ENCODE measurements around the gene LCNL1.

LCNL1 gene

DNA sequence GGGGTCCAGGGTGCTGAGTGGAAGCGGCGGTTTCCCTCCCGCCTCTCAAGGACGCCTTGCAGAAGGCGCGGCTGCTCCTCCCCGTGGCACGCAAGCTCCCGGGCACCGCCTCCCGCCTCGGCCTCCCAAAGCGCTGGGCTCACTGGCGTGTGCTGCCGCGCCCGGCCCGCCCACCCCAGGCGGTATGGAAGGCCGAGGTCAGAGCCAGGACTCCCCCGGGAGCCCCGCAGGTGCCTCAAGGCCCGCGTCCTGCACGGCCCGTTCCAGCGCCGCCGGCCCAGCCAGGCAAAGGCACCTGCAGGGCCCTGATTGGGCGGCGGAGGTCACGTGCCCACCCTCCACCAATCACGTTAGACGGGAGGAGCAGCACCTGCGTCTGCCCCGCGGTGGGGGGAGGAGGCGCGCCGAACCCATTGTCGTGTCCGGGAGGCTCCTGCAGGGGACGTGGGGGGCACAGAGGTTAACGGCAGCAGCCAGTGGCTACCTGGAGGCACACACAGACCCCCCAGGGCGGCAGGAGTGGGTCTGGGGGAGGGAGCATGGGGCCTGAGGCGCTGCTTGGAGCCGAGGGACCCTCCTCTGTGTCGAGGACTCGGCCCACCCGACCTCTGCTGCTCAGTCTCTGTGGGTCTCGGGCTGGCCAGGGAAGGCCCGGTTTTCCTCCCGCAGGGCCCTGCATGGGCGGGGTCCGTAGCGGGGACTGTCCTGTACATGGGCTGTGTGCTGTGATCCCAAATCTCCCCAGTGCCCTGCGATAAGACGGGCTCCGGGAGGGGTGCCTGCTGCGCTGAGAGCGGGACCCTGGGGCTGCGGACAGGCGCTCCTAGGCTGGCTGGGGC is 32.8 kb upstream of the LCNL1 start:
- Histone ChIP-seq H3K4me2 (peak overlapping the region; percentile 82 to 99 (median 94)), H3K4me3 (peak overlapping the region; percentile 59 to 76 (median 66)), H3K36me3 (no peaks in the 10 kb centered on the region), H3K4me1 (peaks cover 21 to 48% (median 39%) of the 10 kb centered on the region in 10 experiments), H3K27me3 (no peaks in the 10 kb centered on the region), H3K9ac (peak overlapping the region; percentile 64 to 81 (median 76)), H3K9me3 (replicated peaks in 1 of 11) (no peaks in the 10 kb centered on the region), H3K27ac (peak overlapping the region; percentile 63 to 76 (median 70)), H4K20me1 (no peaks in the 10 kb centered on the region; a peak in 1 of 22 replicates)
- no peak for TF ChIP-seq Cebpa-rat (IDR thresholded peaks at IDR 0.05)

DNA sequence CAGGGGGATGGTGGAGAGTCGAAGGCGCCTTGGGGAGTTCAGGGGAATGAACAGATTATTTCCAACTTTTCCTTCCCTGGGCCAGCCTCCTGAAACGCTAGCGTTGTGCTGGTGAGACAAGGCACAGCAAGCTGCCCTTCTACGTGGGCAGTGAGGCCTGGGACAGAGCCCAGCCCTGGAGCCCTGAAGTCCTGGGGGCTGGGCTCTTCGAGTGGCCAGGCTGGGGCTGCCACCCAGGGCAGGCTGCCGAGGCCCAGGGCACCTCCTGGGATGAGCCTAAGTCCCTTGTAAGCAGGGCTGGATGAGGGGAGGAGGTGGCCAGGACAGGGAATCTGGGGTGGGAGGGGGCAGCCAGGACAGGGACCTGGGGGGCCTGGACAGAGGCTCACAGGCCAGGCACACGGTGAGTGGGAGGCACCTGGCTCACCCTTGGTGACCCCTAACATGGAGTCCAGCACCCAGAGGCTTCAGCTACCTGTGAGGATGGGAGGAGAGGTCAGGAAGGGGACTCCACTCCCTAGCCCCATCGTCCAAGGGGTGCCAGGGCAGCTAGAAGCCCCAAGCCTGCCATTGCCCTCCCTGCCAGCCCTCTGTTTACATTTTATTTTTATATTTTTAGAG is 32.0 kb upstream of the LCNL1 start:
- no peaks in the 10 kb centered on the region for H3K9me3 ChIP-seq (replicated peaks in 1 of 11)
- peak overlapping the region; percentile 59 to 76 (median 66) for H3K4me3 ChIP-seq
- H3K4me2 ChIP-seq = peak overlapping the region; percentile 82 to 99 (median 94)
- H3K27ac ChIP-seq = peak overlapping the region; percentile 63 to 76 (median 70)
- H3K36me3 ChIP-seq = no peaks in the 10 kb centered on the region
- H4K20me1 ChIP-seq = no peaks in the 10 kb centered on the region; a peak in 1 of 22 replicates
- no peak for TF ChIP-seq Cebpa-rat (IDR thresholded peaks at IDR 0.05)
- peak overlapping the region; percentile 64 to 81 (median 76) for H3K9ac ChIP-seq
- peaks cover 14 to 40% (median 31%) of the 10 kb centered on the region in 10 experiments for H3K4me1 ChIP-seq
- H3K27me3 ChIP-seq = no peaks in the 10 kb centered on the region

DNA sequence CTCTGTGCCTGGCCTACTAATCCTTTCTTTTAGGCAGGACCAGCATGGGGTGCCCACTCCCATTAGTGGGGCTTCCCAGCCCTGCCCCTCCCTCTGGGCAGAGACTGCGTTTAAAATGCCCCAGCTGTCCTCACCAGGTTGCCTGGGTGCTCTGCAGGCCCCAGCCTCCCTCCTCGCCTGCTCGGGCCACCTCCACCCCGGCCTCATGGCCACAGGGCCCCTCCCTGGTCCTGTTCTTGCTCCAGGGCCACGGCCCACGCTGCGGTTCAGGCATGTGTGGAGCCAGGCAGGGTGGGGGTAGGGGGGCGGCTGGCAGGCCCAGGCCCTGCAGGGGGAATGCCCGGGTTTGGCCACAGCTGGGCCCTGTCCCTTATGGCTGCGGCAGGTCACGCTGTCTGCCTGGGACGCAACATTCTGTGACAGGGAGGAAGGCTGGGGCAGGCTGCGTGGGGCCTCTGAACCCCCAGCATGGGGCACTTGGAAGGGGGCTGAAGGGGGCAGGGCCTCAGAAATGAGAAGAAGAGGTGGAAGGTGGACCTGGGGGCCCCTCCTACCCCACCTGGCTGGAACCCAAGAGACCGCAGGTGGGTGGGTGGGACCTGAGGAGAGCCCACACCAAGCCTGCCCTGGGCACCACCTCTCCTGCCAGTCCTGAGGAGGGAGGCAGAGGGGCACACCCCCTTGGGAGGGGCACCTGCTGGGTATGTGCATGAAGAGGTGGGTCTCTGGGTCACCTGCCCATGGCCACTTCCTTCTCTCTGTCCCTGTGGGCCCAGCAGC is 31.1 kb upstream of the LCNL1 start, which contains the start of gene LCN12:
Gene LCN12, plus strand, starts transcription at position 733 of the 780 bp plus-strand sequence. CDS start 55 bp downstream, outside the sequence.
- Histone ChIP-seq H3K27me3 (no peaks in the 10 kb centered on the region), H3K36me3 (no peaks in the 10 kb centered on the region), H3K4me1 (peaks cover 14 to 31% (median 28%) of the 10 kb centered on the region in 10 experiments), H3K4me2 (no peak within 1 kb of the TSS), H3K27ac (no peak within 1 kb of the TSS), H4K20me1 (no peaks in the 10 kb centered on the region; a peak in 1 of 22 replicates), H3K9ac (no peak within 1 kb of the TSS), H3K4me3 (no peak within 1 kb of the TSS), H3K9me3 (replicated peaks in 1 of 11) (peaks cover 0 to 4% (median 0%) of the 10 kb centered on the region in 11 experiments; a peak in 1 of 22 replicates)
- no peak for TF ChIP-seq Cebpa-rat (IDR thresholded peaks at IDR 0.05)

DNA sequence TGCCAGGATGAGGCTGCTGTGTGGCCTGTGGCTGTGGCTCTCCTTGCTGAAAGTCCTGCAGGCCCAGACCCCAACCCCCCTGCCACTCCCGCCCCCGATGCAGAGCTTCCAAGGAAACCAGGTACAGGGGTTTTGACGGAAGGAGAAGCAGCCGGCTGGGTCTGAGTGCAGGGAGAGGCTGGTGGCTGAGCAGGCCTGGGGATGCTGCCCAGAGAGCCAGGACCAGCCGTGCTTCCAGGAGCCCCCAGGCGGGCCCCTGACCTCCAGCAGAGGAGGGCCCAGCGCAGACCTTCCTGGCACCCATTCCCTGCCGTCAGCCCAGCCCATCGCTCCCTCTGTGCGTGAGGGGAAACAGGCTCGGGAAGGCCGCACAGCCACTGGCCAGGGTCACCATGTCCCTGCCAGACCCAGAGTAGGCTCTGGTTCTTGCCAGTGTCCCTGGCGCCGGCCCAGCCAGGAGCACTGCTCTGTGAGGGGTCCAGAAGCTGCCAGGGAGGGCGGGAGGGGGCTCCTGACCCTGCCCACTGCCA is 30.4 kb upstream of the LCNL1 start:
- Histone ChIP-seq H3K4me1 (peaks cover 14 to 27% (median 24%) of the 10 kb centered on the region in 10 experiments), H3K36me3 (no peaks in the 10 kb centered on the region), H3K27ac (no peak overlapping the region), H3K4me2 (no peak overlapping the region), H3K27me3 (no peaks in the 10 kb centered on the region), H3K9me3 (replicated peaks in 1 of 11) (peaks cover 0 to 4% (median 0%) of the 10 kb centered on the region in 11 experiments; a peak in 1 of 22 replicates), H4K20me1 (no peaks in the 10 kb centered on the region; a peak in 1 of 22 replicates), H3K4me3 (no peak overlapping the region), H3K9ac (no peak overlapping the region)
- TF ChIP-seq Cebpa-rat (IDR thresholded peaks at IDR 0.05) = no peak

DNA sequence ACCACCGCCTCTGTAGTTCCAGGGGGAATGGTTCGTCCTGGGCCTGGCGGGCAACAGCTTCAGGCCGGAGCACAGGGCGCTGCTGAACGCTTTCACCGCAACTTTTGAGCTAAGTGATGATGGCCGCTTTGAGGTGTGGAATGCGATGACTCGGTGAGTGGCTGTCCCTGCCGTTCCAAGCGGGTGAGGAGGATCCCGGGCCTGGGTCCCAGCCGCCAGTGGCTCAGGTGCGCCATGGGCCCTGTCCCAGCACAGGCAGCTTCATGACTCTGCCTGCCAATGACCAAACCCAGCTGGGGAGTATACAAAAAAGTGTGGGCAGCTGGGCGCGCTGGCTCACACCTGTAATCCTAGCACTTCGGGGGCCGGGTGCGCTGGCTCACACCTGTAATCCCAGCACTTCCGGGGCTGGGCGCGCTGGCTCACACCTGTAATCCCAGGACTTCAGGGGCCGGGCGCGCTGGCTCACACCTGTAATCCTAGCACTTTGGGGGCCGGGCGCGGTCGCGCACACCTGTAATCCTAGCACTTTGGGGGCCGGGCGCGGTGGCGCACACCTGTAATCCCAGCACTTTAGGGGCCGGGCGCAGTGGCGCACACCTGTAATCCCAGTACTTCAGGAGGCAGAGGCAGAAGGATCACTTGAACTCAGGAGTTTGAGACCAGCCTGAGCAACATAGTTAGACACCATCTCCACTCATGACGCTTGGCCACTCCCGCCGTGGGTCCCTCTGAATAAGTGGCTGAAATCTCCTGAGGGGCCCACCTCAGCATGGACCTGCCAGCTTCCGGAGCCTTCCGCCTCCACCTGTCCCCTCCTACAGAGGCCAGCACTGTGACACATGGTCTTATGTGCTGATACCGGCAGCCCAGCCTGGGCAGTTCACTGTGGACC is 29.7 kb upstream of the LCNL1 start:
- no peaks in the 10 kb centered on the region for H3K36me3 ChIP-seq
- peaks cover 0 to 4% (median 0%) of the 10 kb centered on the region in 11 experiments; a peak in 1 of 22 replicates for H3K9me3 ChIP-seq (replicated peaks in 1 of 11)
- no peaks in the 10 kb centered on the region for H3K27me3 ChIP-seq
- no peak overlapping the region for H3K27ac ChIP-seq
- no peak for TF ChIP-seq Cebpa-rat (IDR thresholded peaks at IDR 0.05)
- no peak overlapping the region for H3K4me2 ChIP-seq
- no peaks in the 10 kb centered on the region; a peak in 1 of 22 replicates for H4K20me1 ChIP-seq
- H3K4me3 ChIP-seq = no peak overlapping the region
- peaks cover 13 to 19% (median 17%) of the 10 kb centered on the region in 10 experiments for H3K4me1 ChIP-seq
- H3K9ac ChIP-seq = no peak overlapping the region

DNA sequence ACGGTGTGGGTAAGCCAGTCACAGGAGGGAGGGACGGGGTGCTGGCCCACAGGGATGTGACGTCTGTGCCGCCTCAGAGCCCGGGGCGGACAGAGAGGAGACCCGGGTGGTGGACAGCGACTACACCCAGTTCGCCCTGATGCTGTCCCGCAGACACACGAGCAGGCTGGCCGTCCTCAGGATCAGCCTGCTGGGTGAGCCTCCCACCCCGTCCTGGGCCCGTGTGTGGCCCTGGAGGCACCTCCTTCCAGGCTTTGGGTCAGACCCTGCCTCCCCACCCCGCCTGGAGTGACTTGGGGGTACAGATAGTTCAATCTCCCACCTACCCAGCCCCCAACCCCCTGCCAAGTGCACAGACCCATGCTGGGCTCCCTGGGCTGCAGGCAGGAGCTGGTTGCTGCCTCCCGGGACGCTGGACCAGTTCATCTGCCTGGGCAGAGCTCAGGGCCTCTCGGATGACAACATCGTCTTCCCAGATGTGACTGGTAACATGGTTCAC is 29.0 kb upstream of the LCNL1 start:
- TF ChIP-seq Cebpa-rat (IDR thresholded peaks at IDR 0.05) = no peak
- Histone ChIP-seq H3K36me3 (no peaks in the 10 kb centered on the region), H3K4me1 (peaks cover 9 to 14% (median 12%) of the 10 kb centered on the region in 10 experiments), H4K20me1 (no peaks in the 10 kb centered on the region; a peak in 1 of 22 replicates), H3K9ac (no peak overlapping the region), H3K9me3 (replicated peaks in 1 of 11) (peaks cover 0 to 4% (median 0%) of the 10 kb centered on the region in 11 experiments; a peak in 1 of 22 replicates), H3K27ac (no peak overlapping the region), H3K4me3 (no peak overlapping the region), H3K4me2 (no peak overlapping the region), H3K27me3 (no peaks in the 10 kb centered on the region)

DNA sequence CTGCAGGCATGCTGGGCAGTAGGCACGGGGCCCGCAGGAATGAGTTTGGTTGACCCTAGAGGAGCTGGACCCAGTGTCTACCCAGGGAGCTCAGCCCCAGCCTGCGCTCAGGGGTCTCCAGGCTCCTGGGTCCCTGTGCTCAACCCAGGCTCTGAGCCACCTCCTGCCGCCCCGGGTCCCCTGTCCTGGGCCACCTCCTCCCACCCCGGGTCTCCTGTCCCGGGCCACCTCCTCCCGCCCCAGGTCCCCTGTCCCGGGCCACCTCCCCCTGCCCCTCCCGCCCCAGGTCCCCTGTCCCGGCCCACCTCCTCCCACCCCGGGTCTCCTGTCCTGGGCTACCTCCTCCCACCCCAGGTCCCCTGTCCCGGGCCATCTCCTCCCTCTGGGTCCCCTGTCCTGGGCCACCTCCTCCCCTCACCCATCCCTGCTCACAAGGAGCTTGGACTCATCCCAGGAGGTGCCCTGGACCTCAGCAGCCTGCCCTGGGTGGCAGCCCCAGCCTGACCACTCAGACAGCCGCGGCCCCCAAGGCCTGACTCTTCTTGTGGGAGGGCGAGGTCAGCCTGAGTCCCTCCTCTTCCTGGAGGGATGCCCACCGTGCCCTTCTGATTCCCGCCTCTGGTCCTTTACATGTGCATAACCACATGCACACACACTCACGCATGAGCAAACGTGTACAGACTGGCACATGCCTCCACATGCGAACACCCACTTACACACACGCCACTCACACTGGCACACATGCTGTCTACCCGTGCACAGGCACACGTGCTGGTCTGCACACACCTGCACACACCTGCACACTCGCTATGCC is 28.3 kb upstream of the LCNL1 start:
- no peaks in the 10 kb centered on the region for H3K27me3 ChIP-seq
- H3K9me3 ChIP-seq (replicated peaks in 1 of 11) = peaks cover 0 to 4% (median 0%) of the 10 kb centered on the region in 11 experiments; a peak in 1 of 22 replicates
- no peak overlapping the region for H3K9ac ChIP-seq
- H3K4me2 ChIP-seq = no peak overlapping the region
- H4K20me1 ChIP-seq = no peaks in the 10 kb centered on the region; a peak in 1 of 22 replicates
- H3K4me1 ChIP-seq = peaks cover 5 to 13% (median 8%) of the 10 kb centered on the region in 10 experiments; a peak in 19 of 20 replicates
- H3K4me3 ChIP-seq = no peak overlapping the region
- no peaks in the 10 kb centered on the region for H3K36me3 ChIP-seq
- H3K27ac ChIP-seq = no peak overlapping the region
- TF ChIP-seq Cebpa-rat (IDR thresholded peaks at IDR 0.05) = no peak
